Measurements from ENCODE around the gene MSI2.

The MSI2 gene

GRCh38 chr17:57609125-57609877 is 353.0 kb downstream of the MSI2 start:
- POLR2A ChIA-PET (ENCODE audit: low non-redundant PET), result no interaction called here
- H3K27ac ChIP-seq, result peak overlapping the region; percentile 2; the same call in 1 of the 2 replicates
- TF ChIP-seq CTCF (conservative IDR thresholded peaks at IDR 0.05; ENCODE audit: low read depth), result no peak
- CTCF ChIA-PET, result interaction anchor here (0.6 to 1.1 kb wide), 4 partner anchors 12 to 366 kb away, joined by 3 to 4 read pairs (median 4); no protein-coding TSS in a partner anchor
- no peak for DNase-seq (ENCODE audit: low spot score)

GRCh38 chr17:57609878-57610270 is 353.6 kb downstream of the MSI2 start:
- H3K27ac ChIP-seq, result no peak overlapping the region
- POLR2A ChIA-PET (ENCODE audit: low non-redundant PET), result no interaction called here
- CTCF ChIA-PET, result interaction anchor here (0.6 to 1.1 kb wide), 3 partner anchors 12 to 366 kb away, joined by 3 to 4 read pairs (median 3); no protein-coding TSS in a partner anchor
- TF ChIP-seq CTCF (conservative IDR thresholded peaks at IDR 0.05; ENCODE audit: low read depth), result no peak
- DNase-seq (ENCODE audit: low spot score), result no peak

- no peak for DNase-seq (ENCODE audit: low spot score)
- CTCF ChIA-PET, result no interaction called here
- no peak overlapping the region for H3K27ac ChIP-seq
- no peak for TF ChIP-seq CTCF (conservative IDR thresholded peaks at IDR 0.05; ENCODE audit: low read depth)
- POLR2A ChIA-PET (ENCODE audit: low non-redundant PET), result no interaction called here
Measured at GRCh38 chr17:57612202-57613071, 356.1 kb downstream of the MSI2 start.

GRCh38 chr17:57614742-57615141 is 358.4 kb downstream of the MSI2 start:
- CTCF ChIA-PET, result interaction anchor here (1.1 kb wide), 1 partner anchor 372 kb away, joined by 9 read pairs; no protein-coding TSS in a partner anchor
- no peak overlapping the region for H3K27ac ChIP-seq
- no peak for TF ChIP-seq CTCF (conservative IDR thresholded peaks at IDR 0.05; ENCODE audit: low read depth)
- POLR2A ChIA-PET (ENCODE audit: low non-redundant PET), result no interaction called here
- DNase-seq (ENCODE audit: low spot score), result no peak

GRCh38 chr17:57615836-57616757 is 359.8 kb downstream of the MSI2 start:
- no peak for DNase-seq (ENCODE audit: low spot score)
- CTCF ChIA-PET, result interaction anchor here (1.1 kb wide), 1 partner anchor 373 kb away, joined by 9 read pairs; no protein-coding TSS in a partner anchor
- POLR2A ChIA-PET (ENCODE audit: low non-redundant PET), result no interaction called here
- TF ChIP-seq CTCF (conservative IDR thresholded peaks at IDR 0.05; ENCODE audit: low read depth), result no peak
- H3K27ac ChIP-seq, result no peak overlapping the region

GRCh38 chr17:57617218-57617617 is 360.9 kb downstream of the MSI2 start:
- TF ChIP-seq CTCF (conservative IDR thresholded peaks at IDR 0.05; ENCODE audit: low read depth), result no peak
- ChIA-PET CTCF (no interaction called here), POLR2A (ENCODE audit: low non-redundant PET) (no interaction called here)

More at GRCh38 chr17:57617218-57617617, 360.9 kb downstream of the MSI2 start:
- no peak for DNase-seq (ENCODE audit: low spot score)
- H3K27ac ChIP-seq, result no peak overlapping the region
